NCI-H524 treated with DMSO at 0.1 percent for 48 hours (cell line): ENCODE results near the gene BCAM.
"Not testable (repeated sequence)": the region's sequence is repeated elsewhere in the genome, so short reads cannot be mapped to it uniquely, and the experiment has no call there.

ENCODE experiments used
- DNase-seq: peaks from one replicate; lab custom pipeline; 2025; lab: John Stamatoyannopoulos, UW

The BCAM gene

GRCh38 chr19:44817725-44818465 lies 9.0 kb downstream of the BCAM start:
- no peak for DNase-seq

DNA sequence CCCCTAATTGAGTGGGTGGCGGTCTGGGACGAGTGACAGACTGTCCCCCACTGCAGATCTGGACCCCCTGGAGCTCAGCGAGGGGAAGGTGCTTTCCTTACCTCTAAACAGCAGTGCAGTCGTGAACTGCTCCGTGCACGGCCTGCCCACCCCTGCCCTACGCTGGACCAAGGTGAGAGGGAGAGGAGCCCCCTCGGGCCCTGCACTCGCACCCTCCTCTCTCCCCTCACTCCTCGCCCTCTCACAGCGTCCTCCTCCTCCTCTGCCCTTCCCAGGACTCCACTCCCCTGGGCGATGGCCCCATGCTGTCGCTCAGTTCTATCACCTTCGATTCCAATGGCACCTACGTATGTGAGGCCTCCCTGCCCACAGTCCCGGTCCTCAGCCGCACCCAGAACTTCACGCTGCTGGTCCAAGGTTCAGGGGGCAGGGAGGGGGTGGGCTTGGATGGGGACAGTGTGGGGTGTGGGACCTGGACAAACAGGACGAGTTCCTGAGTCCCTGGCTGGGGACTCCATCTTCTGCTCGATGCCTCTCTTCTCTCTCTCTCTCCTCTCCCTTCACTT lies 9.6 kb downstream of the BCAM start:
- DNase-seq, result no peak

- no peak for DNase-seq
Measured at GRCh38 chr19:44819246-44819832, 10.4 kb downstream of the BCAM start.

DNA sequence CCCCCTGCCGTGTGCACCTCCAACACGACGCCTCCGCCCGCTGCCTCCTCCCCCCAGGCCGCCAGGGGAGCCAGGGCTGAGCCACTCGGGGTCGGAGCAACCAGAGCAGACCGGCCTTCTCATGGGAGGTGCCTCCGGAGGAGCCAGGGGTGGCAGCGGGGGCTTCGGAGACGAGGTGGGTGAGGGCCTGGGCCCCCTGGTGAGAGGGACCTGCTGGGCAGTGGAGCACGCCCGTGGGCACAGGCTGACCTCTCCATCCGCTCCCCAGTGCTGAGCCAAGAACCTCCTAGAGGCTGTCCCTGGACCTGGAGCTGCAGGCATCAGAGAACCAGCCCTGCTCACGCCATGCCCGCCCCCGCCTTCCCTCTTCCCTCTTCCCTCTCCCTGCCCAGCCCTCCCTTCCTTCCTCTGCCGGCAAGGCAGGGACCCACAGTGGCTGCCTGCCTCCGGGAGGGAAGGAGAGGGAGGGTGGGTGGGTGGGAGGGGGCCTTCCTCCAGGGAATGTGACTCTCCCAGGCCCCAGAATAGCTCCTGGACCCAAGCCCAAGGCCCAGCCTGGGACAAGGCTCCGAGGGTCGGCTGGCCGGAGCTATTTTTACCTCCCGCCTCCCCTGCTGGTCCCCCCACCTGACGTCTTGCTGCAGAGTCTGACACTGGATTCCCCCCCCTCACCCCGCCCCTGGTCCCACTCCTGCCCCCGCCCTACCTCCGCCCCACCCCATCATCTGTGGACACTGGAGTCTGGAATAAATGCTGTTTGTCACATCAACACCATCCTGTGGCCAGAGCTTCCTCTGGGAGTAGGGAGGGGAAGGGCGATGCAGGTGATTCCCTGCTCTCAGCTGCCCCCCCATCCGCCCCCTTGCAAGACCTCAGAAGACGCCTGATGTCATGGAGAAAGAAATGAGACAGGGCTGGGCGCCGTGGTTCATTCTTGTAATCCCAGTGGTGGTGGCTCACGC lies 12.0 kb downstream of the BCAM start:
- no peak for DNase-seq

GRCh38 chr19:44822177-44822576 lies 13.3 kb downstream of the BCAM start:
- DNase-seq, result no peak

GRCh38 chr19:44822670-44823372 lies 13.9 kb downstream of the BCAM start:
- no peak for DNase-seq

DNA sequence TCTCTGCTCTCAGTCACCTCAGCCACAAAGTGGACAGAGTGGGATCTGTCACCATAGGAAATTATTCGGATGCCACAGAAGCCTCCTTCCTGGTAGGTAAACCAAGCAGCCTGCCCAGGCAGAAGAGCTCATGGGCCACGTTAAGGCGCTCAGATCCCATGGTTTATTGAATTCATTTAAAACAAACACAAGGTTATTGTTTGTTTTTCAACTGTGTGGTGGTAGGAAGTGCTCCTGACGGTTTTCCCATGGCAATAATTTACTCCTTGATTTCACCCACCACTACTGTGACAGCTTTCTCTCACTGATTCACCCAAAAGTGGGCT lies 14.4 kb downstream of the BCAM start:
- no peak for DNase-seq

DNA sequence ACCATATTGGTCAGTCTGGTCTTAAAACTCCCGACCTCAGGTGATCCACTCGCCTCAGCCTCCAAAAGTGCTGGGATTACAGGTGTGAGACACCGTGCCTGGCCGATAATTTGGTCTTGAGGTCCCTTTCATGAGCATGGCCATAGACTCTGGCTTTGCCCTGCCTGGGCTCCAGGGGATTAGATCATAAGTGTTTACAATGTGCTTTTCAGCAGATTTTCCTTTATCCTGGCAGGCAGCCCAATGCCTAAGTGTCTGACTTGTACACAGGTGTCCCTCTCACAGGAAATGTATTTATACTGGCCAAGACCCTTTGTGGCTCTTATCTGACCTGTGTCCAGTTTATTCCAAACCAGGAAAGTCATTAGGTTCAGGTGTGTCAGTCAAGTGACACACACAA lies 15.9 kb downstream of the BCAM start:
- peak; percentile 33 for DNase-seq

GRCh38 chr19:44832875-44833274 lies 24.0 kb downstream of the BCAM start:
- DNase-seq, result not testable (repeated sequence)

DNA sequence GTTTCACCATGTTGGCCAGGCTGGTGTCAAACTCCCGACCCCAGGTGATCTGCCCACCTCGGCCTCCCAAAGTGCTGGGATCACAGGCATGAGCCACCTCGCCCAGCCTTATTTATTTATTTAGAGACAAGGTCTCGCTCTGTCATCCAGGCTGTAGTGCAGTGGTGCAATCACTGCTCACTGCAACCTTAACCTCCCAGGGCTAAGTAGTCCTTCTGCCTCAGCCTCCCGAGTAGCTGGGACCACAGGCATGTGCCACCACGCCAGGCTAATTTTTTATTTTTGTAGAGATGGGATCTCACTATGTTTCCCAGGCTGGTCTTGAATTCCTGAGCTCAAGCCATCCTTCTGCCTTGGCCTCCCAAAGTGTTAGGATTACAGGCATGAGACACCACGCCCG lies 25.5 kb downstream of the BCAM start:
- DNase-seq, result not testable (repeated sequence)

- DNase-seq, result no peak
Measured at GRCh38 chr19:44839276-44839675, 30.4 kb downstream of the BCAM start.

GRCh38 chr19:44840811-44841210 lies 31.9 kb downstream of the BCAM start:
- DNase-seq, result no peak

DNA sequence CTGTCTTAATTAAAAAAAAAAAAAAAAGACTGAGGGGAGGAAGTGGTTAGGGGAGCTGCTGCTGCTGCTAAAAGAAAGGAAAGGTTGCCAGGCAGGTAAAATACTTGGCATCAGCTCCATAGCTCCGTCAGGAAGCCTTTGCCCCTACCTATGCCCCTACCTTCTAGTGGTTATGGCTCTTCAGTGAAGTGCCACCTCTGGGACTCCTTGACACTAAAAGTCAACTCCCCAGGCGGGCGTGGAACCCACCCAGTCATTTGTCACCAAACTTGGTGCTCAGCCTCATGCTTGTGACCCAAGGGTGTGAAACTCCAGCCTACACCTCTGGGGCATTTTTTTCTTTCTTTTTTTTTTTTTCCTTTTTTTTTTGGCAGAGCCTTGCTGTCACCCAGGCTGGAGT lies 32.3 kb downstream of the BCAM start:
- DNase-seq, result no peak

DNA sequence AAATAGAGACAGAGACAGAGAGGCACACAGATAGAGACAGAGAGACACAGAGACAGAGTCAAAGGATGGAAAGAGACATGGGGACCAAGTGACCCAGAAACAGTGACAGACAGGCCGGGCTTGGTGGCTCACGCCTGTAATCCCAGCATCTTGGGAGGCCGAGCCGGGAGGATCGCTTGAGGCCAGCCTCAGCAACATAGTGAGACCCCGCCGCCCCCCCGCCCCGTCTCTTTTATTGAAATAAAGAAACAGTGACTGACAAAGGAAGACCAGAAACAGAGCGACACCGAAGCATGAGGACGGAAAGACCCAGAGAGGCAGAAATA lies 36.3 kb downstream of the BCAM start:
- DNase-seq, result no peak

GRCh38 chr19:44845612-44846454 lies 36.9 kb downstream of the BCAM start, which contains the start of gene NECTIN2:
NECTIN2 (plus strand) TSS chr19:44846297; CDS start chr19:44846526, 229 bp downstream.
- no peak for DNase-seq

- DNase-seq, result no peak
Measured at GRCh38 chr19:44846455-44847143, 37.7 kb downstream of the BCAM start.

DNA sequence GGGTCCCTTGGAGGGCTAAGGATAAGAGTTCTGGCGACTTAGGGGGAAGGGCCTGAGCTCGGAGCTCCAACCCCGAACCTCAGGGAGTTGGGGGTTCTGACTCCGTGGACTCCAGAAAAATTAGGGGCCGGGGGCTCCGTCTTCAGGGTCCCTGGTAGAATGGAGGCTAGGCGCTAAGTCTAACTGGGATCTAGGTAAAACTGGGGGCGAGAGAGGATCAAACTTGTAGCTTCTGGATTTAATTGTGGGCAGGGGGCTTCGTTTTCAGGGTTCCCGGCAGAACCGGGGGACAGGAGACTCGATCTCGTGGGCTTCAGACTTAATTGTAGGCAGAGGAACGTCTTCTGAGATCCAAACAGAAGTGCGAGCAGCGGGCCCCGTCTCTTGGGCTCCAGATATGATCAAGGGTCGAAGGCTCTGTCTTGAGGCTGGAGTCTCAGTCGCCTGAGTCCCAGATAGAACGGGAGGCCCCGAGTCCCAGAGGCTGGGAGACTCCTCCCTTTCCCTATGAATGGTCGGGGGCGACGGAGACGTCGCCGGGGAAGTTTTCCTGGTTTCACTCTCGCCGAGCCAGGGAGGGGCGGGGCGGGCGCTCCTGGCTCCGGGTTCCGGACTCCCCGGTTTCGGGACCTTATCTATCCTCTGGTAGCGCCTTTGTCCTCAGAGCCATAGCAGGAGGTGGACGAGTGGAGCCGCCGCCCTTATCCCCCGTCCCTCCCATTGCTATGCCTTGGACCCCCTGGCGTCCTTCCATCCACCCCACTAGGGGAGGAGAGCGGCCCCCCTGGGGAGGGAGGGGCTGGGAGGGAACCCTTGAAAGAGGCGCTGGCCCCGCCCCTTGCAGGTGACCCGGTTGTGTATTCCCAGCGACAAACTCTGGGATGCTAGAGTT lies 38.5 kb downstream of the BCAM start:
- DNase-seq, result no peak

GRCh38 chr19:44848036-44848811 lies 39.3 kb downstream of the BCAM start:
- no peak for DNase-seq
